VCaP (cell line): ENCODE measurements around the gene DCAF11.

ENCODE experiments used
- H3K27ac ChIP-seq: fragments of 450-650 bp; 2 replicates; pipeline ENCODE4 v1.5.1; 2017
- TF ChIP-seq, protein P1 (sequence below): fragments of 450-650 bp; conservative IDR thresholded peaks from 2 replicates; pipeline ENCODE4 v1.5.1; 2017; ENCODE audit warnings: mild to moderate bottlenecking, moderate library complexity

The DCAF11 gene

DNA sequence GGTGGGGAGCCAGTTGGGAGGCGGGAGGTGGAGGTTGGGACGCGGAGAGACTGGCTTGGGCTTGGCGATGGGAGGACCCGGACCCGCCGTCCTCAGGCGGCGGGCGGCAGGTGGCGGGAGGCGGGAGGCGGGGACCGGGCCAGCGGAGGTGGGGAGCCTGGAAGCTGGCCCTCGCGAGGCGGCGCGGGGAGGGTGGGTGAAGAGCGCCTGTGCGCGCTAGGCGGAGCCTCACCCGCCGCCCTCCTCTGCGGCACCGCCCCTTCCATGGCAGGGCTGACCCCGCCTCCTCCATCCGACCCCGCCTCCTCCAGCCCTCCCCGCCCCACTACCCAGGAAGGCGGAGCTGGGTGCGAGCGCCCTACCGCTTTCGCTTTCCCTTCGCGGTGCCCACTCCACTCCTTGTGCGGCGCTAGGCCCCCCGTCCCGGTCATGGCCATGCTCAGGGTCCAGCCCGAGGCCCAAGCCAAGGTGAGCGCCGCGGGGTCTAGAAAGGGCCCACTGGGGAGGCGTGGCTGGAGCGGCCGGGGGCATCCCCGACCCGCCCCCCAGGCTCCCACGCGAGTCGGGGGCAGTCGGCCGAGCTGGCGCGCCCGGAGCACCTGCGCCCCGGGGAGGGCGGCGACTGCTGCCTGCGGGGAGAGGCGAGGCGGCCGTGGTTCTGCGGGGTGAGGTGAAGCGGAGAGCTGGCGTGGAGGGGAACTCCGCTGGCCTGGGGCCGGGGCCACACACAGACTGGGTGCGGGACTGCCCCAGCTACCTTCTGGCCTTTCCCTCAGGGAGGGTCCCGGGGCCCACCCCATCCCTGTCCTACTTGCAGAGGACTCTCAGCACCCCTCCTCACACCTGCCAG, 21.5 kb downstream of the DCAF11 start, which contains the start of gene PSME1:
PSME1 (plus strand) TSS at position 361 of the 850 bp plus-strand sequence; CDS start at position 430, 69 bp downstream.
- TF ChIP-seq, protein P1, sequence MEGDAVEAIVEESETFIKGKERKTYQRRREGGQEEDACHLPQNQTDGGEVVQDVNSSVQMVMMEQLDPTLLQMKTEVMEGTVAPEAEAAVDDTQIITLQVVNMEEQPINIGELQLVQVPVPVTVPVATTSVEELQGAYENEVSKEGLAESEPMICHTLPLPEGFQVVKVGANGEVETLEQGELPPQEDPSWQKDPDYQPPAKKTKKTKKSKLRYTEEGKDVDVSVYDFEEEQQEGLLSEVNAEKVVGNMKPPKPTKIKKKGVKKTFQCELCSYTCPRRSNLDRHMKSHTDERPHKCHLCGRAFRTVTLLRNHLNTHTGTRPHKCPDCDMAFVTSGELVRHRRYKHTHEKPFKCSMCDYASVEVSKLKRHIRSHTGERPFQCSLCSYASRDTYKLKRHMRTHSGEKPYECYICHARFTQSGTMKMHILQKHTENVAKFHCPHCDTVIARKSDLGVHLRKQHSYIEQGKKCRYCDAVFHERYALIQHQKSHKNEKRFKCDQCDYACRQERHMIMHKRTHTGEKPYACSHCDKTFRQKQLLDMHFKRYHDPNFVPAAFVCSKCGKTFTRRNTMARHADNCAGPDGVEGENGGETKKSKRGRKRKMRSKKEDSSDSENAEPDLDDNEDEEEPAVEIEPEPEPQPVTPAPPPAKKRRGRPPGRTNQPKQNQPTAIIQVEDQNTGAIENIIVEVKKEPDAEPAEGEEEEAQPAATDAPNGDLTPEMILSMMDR = no peak
- peak within 1 kb of the TSS; percentile 86 for H3K27ac ChIP-seq

DNA sequence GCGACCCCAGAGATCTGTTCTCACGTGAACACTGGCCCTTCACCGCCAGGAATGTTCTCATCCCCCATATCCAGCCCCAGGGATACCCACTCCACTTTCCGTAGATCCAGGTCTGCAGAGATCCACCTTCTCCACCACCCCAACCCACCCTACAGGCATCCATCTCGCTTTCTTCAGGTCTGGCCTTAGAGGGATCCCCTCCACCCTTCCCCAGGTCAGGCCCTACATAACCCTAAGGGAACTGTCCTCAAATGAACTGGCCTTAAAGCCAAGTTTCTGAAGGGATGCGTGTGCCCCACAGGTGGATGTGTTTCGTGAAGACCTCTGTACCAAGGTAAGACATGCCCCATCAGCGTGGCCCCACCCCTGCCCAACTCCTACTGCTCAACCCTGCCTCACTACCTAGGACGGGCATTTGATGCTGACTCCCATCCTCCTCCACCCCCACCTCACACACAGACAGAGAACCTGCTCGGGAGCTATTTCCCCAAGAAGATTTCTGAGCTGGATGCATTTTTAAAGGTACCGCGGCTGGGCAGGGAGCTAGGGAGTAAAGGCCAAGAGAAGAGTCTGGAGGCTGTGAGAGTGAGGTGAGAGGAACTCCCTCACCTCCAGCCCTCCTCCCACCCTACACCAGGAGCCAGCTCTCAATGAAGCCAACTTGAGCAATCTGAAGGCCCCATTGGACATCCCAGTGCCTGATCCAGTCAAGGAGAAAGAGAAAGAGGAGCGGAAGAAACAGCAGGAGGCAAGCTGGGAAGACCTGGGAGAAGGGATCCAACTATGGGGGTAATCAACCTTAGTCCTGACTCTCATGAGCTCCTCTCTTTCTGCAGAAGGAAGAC, 22.3 kb downstream of the DCAF11 start:
- H3K27ac ChIP-seq = peak overlapping the region; percentile 86
- TF ChIP-seq, protein P1 = no peak

DNA sequence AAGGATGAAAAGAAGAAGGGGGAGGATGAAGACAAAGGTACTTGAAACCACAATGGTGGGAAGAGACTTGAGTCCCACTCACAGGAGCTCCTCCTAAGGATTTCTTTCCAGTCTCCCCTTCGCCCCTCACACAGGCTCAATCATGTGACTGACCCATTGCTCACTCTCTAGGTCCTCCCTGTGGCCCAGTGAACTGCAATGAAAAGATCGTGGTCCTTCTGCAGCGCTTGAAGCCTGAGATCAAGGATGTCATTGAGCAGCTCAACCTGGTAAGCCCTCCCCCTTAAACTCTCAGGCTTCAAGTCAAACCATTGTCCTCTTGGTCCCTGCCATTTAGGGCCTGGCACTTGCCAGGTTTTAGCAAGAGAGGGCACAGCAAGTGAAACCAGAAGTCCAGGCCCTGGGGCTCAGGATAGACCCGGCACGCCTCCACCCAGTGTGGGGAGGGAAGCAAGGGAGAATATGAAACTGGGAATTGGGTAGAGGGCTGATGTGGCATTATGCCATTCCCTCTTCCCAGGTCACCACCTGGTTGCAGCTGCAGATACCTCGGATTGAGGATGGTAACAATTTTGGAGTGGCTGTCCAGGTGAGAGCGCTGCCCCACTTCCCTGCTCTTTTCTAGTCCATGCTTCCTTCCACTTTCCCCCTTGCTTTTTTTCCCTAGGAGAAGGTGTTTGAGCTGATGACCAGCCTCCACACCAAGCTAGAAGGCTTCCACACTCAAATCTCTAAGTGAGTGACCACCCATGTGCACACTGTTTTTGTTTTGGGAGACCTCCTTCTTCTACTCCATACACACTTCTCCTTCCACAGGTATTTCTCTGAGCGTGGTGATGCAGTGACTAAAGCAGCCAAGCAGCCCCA, 23.2 kb downstream of the DCAF11 start:
- H3K27ac ChIP-seq = peak overlapping the region; percentile 86
- TF ChIP-seq, protein P1 = no peak

- peak overlapping the region; percentile 90 for H3K27ac ChIP-seq
- TF ChIP-seq, protein P1 = no peak
Measured at GRCh38 chr14:24138396-24139271, 24.1 kb downstream of the DCAF11 start.

GRCh38 chr14:24139272-24139934, 24.8 kb downstream of the DCAF11 start:
- peak overlapping the region; percentile 90 for H3K27ac ChIP-seq
- TF ChIP-seq, protein P1 = no peak
